Stimulated activated CD8-positive, alpha-beta memory T cell treated with anti-CD3 and anti-CD28 coated beads, Interleukin-7, amount 100 ng/mL, for 4 hours (primary cell): ENCODE data around the gene TMEM38A.
"Not testable (repeated sequence)": the region's sequence is repeated elsewhere in the genome, so short reads cannot be mapped to it uniquely, and the experiment has no call there.

Experiments used
- DNase-seq, 2 donors: peaks; one replicate each; pipeline ENCODE4 v3.0.0-alpha.2; 2020; ENCODE audit warnings: low read depth in 2 of 2

TMEM38A gene

DNA sequence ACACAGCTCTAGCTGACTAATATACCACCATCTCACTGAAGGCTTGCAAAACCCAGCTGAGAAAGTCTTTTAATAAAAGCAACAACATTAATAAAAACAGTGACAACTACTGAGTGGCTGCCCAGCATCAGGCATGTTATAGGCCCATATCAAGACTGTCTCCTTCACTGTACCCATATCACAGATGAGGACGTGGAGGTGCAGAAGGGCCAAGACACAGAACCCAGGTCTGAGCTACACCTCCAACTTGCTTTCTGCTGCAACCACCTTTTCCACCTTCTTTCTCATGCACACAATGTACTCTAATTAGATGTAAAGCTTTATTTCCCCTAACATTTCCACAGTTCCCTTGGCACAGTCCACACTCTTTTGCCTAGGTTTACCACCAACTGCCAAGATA, 22.3 kb upstream of the TMEM38A start:
- DNase-seq: no peak

DNA sequence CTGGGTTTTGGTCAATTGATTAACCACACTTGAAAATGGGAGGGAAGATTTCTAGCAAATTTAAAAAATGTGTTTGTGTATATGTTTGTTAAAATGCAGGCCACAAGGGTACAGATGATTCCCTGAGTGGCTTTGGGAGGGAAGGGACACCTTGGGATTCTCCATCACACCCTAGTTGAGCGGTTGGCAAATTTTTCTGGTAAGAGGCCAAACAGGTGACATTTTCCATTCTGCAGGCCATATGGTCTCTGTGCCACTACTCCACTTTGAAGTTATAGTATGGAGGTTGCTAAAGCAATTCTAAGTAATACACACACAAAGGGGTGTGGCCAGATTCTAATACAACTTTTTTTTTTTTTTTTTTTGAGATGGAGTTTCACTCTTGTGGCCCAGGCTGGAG, 20.0 kb upstream of the TMEM38A start:
- DNase-seq: no peak

DNA sequence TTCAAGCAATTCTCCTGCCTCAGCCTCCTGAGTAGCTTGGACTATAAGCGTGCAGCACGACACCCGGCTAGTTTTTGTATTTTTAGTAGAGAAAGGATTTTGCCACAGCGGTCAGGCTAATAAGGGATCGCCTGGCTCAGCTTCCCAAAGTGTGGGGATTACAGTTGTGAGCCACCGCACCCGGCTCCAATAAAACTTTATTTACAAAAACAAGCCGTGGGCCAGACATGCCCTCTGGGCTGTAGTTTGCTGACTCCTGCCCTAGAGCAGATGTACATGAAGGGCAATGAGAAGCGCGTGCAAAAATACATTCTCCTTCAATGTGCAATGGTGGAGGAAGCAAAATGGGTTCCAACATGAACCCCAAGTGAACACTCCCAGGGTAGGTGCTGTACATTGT, 19.2 kb upstream of the TMEM38A start:
- DNase-seq: no peak

DNA sequence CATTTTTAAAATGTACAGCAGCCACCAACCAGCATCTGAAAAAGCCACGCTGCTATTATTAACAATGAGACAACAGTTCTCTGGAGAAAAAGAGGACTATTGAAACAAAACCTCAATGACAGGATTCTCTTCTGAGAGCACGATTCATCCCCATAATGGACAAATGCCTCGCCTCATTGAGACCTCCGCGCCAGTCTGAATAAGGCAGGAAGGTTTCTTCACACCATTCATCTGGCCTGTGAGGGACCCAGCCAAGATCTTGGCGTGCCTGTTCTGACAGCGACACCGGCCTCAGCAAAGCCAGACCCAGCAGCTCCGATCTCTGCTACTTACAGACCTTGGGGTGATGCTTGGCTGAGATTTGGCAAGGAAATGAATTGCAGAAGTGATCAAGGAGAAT, 15.8 kb upstream of the TMEM38A start:
- DNase-seq: no peak

DNA sequence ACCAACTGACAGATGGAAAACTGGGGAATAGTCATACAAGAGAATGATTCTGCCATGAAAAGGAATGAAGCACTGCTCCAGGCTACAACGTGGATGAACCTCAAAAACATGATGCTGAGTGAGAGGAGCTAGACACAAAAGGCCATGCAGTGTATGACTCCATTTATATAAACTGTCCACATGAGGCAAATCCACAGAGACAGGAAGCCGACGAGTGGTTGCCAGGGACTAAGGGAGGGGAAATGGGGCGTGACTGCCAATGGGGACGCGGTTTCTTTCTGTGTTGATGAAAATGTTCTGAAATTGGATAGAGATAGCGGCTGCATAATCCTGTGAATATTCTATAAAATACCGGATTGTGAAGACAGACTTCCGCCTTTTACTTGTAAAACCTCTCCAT, 11.2 kb upstream of the TMEM38A start:
- no peak for DNase-seq

DNA sequence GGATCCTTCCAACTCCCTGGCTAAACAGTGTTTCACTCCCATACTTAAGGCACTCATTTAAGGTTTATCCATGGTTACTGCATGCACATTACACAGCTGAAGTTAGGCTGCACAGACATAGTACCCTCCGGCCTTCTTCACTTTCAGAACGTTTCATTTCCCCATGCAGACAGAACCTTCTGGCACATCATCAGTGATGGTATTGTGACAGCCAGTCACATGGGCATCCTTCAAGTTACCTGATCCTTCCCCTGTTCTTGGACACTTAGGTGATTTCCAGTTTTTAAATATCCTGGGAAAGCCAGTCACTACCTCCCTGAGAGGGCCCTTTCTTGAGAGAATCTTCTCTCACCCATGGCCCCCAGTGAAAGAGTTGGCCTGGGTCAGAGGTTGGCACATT, 10.1 kb upstream of the TMEM38A start:
- no peak for DNase-seq

DNA sequence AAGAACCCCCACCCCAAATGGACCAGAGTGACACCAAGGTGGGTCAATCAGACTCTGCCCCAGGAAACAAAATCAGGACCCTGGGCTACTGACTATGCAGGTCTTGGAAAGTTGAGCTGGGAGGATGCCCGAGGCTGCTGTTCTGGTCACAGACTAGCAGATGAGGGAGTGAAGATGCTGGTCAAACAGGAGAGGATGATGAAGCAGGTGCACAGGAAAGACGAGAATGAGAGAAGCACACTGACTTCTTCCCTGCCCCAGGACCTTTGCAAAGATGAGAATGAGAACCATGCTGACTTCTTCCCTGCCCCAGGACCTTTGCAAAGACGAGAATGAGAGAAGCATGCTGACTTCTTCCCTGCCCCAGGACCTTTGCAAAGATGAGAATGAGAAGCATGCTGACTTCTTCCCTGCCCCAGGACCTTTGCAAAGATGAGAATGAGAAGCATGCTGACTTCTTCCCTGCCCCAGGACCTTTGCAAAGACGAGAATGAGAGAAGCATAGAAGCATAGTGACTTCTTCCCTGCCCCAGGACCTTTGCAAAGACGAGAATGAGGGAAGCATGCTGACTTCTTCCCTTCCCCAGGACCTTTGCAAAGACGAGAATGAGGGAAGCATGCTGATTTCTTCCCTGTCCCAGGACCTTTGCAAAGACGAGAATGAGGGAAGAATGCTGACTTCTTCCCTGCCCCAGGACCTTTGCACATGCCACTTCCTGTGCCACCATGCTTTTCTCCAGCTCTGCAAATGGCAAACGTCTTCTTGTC, 9.3 kb upstream of the TMEM38A start:
- not testable (repeated sequence) for DNase-seq

DNA sequence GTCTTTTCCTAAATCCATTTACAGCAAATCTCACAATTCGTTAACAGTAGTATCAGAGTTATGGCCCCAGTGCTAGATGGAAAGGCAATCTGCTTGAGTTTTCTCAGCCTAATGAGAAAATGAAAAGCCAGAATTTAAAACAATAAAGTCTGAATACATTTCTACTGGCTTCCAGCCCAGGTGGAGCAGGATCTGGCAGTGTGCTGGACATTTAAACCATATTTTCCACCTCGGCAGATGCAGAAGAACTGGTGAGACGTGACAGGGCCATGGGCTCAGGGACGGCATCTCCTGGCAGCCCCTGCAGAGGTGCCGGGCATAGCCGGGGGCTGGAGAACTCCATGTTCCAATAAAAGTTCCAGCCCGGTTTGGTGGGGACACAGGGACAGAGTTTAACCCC, 8.1 kb upstream of the TMEM38A start:
- no peak for DNase-seq

DNA sequence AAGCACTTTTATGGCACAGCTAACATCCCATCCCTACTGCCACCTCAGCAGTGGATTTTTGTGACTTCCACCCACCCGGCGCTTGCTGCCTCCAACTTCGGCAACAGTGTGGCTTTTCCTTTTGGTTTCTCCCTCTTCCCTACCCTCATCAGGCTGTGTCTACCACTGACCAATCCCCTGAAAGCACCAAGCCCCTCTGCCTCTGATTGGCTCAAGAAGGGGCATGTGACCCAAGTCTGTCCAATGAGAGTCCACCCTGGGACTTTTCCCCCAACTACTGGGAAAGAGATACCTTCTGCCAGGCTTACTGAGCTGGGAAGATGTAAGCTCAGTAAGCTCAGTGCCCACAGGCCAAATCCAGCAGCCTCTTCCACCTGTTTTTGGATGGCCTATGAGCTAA, 6.8 kb upstream of the TMEM38A start:
- no peak for DNase-seq

DNA sequence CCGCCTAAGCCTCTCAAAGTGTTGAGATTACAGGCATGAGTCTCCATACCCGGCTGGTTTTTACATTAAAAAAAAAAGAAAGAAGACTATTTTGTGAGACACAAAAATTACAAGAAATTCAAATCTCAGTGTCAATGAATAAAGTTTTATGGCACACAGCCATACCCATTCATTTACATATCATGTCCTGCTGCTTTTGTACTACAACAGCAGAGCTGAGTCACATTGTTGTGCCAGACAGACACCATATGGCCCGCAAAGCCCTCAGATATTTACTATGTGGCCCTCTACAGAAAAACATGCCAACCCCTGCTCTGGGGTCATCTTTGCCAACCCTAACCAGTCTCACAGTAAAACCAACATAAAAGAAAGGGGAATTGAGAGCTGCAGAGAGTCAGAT, 6.3 kb upstream of the TMEM38A start:
- DNase-seq: no peak

DNA sequence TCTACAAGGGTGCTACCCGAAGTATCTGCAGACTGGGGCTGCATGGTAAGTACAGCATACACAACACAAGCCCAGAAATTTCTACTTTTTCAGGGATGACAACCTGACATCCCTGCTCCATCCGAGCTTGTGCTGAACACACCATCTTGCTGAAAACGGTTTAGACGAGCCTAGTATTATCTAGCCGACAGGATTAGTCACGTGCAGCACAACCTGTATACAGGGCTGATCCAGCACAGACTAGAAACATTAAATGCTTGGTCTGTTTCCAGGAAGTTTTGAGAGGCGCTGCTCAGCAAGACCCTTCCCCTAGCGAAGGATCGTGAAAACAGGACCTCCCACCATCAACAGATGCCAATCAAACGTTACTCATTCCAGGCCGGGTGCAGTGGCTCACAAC, 5.2 kb upstream of the TMEM38A start:
- no peak for DNase-seq

DNA sequence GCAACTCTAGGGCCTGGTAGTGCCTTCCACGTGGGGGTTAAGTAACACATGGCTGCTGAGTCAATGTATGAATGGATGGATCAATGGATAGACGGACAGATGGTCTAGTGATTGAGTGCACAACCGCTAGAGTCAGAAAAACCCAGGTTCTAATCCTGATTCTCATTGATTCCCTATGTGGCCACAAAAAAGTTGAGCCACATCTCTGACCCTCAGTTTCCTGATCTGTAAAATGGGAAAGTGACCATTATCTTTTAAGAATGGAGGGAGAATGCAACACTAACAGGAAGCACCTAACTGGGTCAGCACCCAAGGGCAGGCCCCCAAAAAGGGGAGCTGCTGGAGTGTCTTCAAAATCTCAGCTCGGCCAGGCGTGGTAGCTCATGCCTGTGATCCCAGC, 3.6 kb upstream of the TMEM38A start:
- no peak for DNase-seq

DNA sequence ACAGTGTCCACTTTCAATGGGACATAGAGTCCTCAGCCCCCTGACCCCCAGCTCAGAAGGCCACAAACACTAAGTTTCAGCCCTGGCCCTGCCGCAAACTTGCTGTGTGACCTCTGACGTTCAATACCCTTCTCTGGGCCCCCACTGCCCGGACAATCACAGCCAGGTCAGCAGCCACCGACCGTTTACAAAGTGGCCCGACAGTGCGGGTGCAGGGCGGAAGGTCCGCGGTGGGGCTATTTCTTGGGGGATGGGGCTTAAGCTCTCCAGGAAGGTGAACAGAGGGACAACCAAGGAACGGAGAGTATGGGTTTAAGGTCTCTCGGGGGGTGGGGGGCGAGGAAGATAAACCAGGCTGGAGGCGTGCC, 1.5 kb upstream of the TMEM38A start:
- no peak for DNase-seq

DNA sequence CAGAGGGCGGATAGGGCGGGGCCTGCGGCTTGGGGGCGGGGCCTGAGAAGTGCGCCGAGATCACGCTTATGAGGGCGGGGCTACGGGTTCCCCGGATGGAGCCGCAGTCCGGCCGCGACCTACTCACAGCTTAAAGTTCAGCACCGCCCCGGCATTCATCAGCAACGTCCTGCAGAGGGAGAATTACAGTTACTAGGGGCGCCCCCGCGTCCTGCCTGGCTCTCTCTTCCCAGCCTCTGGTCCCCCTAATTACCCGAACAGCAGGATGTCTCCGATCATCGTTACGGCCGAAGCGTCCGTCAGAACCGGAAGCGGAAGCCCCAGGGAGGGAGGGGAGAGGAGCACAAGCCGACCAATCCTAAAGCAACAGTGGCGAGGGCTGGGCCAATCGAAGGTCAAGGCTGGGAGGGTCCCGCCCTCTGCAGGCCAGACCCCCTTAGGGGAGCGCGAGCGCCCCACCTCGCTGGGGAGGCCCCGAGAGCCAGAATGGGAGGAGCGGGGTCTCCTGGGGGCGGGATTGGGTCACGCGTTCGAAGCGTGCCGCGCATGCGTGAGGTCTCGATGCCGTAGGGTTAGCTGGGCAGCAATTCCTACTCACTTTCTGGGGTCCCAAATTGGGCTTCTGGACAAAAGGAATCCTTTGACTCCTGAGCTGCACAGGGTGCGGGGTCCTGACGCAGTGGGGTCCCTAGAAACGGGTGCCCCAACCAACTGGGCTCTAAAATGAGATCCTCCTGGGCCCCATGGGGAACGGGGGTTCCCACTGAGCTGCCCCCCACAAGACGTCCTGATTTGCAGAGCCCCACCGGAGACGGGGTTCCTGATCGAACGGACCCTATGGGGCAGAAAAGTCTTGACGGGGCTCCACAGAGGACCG, 869 bp upstream of the TMEM38A start, which contains the start of gene SMIM7:
Gene SMIM7, minus strand, starts transcription at position 313 of the 877 bp plus-strand sequence. Its CDS starts 34 bp downstream, at position 279.
- peak; percentile 98 for DNase-seq

DNA sequence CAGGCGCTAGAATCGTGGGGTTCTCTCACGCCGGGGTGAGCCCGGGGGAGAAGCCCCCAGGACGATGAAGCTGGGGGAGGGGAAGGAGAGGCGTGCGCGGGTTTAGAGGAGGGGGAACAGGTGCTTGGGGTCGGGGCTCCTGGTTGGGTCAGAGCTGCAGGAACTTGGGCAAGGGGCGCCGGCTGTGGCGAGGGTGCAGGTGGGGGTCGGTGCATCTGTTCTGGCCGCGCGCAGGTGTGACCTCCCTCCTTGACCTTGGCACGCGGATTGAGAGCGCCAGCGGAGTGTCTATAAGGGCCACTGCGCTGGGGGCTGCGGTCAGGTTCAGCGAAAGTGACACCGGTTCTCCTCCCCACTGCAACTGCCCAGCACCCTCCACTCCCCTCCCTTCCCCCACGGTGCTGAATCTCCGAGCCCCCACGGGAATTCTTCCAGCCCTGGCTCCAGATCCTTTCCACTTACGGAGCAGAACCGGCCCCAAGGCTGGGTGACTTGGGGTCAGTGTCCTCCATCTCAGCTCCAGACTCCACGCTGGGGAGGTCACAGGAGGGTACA, 618 bp downstream of the TMEM38A start:
- DNase-seq: no peak

DNA sequence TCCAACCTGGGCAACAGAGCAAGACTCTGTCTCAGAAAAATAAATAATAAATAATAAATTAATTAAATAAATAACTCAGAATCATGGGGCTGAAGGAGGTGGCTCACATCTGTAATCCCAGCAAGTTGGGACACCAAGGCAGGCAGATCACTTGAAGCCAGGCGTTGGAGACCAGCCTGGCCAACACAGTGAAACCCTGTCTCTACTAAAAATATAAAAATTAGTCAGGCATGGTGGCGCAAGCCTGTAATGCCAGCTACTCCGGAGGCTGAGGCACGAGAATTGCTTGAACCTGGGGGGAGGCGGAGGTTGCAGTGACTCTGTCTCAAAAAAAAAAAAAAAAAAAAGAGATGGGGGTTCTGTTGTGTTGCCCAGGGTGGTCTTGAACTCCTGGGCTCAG, 7.2 kb downstream of the TMEM38A start:
- DNase-seq: no peak

DNA sequence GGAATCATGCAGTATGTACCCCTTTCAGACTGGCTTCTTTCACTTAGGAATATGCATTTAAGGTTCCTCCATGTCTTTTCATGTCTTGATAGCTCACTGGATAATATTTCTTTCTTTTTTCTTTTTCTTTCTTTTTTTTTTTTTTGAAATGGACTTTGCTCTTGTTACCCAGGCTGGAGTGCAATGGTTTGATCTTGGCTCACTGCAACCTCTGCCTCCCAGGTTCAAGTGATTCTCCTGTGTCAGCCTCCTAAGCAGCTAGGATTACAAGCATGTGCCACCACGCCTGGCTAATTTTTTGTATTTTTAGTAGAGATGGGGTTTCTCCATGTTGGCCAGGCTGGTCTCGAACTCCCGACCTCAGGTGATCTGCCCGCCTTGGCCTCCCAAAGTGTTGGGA, 7.8 kb downstream of the TMEM38A start:
- DNase-seq: not testable (repeated sequence)

DNA sequence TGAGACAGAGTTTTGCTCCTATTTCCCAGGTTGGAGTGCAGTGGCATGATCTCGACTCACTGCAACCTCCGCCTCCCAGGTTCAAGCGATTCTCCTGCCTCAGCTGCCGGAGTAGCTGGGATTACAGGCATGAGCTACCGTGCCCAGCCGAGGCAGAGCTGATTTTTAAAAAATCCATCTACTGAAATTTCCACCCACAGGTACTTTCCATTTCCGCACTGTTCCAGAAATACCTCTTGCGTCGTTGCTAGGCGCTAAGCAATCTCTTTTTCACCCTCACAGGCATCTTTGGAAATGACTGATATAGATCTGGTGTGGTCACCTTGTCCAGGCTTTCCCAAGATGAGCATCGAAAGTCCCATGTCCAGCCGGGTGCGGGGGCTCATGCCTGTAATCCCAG, 9.4 kb downstream of the TMEM38A start:
- no peak for DNase-seq

DNA sequence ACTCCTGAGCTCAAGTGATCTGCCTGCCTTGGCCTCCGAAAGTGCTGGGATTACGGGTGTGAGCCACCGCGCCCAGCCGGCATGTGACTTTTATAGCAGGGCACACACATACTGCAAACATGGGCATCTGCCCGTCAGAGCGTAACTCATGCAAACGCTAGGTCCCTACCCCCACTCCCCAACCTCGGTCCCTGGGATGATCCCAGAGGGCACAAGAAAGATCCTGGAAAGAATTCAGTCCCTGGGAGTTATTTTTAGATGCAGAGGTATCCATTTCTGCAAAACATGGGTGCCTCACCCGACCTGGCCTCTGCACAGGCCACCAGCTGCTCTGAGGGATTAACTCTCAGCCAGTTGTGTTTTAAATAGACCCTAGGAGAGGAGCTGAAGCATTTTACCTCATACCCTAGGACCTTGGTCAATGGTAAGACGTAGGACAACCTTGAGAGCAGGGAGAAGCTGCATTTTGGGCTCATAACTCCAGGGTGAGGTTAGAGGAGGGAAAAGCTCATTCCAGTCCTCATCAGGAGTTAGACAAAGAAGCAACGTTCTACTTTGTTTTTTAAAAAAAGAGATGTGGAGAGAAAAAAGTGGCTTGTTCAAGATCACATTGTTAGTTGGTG, 10.8 kb downstream of the TMEM38A start:
- no peak for DNase-seq

DNA sequence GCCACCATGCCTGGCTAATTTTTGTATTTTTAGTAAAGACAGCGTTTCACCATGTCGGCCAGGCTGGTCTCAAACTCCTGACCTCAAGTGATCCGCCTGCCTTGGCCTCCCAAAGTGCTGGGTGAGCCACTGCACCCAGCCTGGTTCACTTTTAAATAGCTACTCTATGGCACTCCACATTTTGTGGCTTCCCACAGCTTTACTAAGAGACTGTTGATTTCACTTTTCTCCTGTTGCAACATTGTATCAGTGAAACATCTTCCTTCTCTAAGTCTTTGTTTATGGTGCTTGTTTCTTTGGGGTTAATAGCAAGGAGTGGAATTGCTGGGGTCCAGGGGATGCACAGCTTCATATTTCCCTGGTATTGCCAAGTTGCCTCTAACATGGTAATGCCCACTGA, 12.3 kb downstream of the TMEM38A start:
- DNase-seq: no peak

DNA sequence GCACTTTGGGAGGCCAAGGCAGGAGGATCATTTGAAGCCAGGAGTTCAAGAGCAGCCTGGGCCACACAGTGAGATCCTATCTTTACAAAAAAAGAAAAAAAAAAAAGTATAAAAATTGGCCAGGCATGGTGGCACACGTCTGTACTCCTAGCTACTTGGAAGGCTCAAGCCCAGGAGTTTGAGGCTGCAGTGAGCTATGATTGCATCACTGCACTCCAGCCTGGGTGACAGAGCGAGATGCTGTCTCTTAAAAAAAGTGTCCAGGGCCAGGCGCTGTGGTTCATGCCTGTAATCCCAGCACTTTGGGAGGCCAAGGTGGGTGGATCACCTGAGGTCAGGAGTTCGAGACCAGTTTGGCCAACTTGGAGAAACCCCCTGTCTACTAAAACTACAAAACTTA, 12.9 kb downstream of the TMEM38A start:
- not testable (repeated sequence) for DNase-seq

DNA sequence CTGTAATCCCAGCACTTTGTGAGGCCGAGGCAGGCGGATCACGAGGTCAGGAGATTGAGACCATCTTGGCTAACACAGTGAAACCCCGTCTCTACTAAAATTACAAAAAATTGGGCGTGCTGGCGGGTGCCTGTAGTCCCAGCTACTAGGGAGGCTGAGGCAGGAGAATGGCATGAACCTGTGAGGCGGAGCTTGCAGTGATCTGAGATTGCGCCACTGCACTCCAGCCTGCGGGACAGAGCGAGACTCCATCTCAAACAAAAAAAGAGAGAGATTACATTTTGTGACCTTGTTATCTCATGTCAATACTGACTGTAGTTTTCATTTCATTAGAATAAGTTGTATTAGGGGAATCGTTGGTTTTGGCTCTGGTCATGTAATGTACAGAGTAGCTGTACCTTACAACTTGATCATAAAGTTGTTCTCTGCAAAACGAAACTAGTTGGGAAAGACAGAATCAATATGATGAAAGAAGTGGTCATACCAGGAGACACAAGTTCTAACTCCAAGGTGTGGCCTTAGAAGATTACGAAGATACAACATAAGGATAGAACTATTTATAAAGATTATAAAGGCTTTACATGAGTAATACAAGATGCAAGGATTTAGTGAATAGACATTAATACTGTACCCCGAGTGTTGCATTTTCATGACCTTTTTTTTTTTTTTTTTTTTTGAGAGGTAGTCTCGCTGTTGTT, 15.3 kb downstream of the TMEM38A start:
- DNase-seq: no peak
